HEK293 (cell line): ENCODE data around the gene TLE3.

ENCODE experiments used
- CTCF ChIP-seq: fragments of 450-650 bp; formaldehyde crosslinking; IDR thresholded peaks from 2 replicates; pipeline ENCODE4 v1.5.1; 2016; ENCODE audit warnings: missing biosample characterization, missing genetic modification characterization
- EGR2 ChIP-seq: fragments of 450-650 bp; formaldehyde crosslinking; IDR thresholded peaks from 2 replicates; pipeline ENCODE4 v1.5.1; 2016; ENCODE audit warnings: low read depth, missing biosample characterization, missing genetic modification characterization
- MZF1 ChIP-seq: fragments of 450-650 bp; formaldehyde crosslinking; IDR thresholded peaks from 2 replicates; pipeline ENCODE4 v1.5.1; 2017; ENCODE audit warnings: missing biosample characterization, missing genetic modification characterization, borderline replicate concordance
- RBAK ChIP-seq: fragments of 450-650 bp; formaldehyde crosslinking; IDR thresholded peaks from 2 replicates; pipeline ENCODE4 v1.5.1; 2016; ENCODE audit warnings: missing biosample characterization, missing genetic modification characterization
- YY1 ChIP-seq: fragments of 450-650 bp; formaldehyde crosslinking; IDR thresholded peaks from 2 replicates; pipeline ENCODE4 v1.5.1; 2018; ENCODE audit warnings: missing biosample characterization, missing genetic modification characterization
- ZNF169 ChIP-seq: fragments of 450-650 bp; formaldehyde crosslinking; IDR thresholded peaks from 2 replicates; pipeline ENCODE4 v1.5.1; 2016; ENCODE audit warnings: missing biosample characterization, missing genetic modification characterization
- ZNF239 ChIP-seq: fragments of 450-650 bp; formaldehyde crosslinking; IDR thresholded peaks from 2 replicates; pipeline ENCODE4 v1.5.1; 2016; ENCODE audit warnings: missing biosample characterization, missing genetic modification characterization
- ZNF449 ChIP-seq: fragments of 450-650 bp; formaldehyde crosslinking; IDR thresholded peaks from 2 replicates; pipeline ENCODE4 v1.5.1; 2017; ENCODE audit warnings: missing biosample characterization, mild to moderate bottlenecking, missing genetic modification characterization, moderate library complexity
- ZNF501 ChIP-seq: fragments of 450-650 bp; formaldehyde crosslinking; IDR thresholded peaks from 2 replicates; pipeline ENCODE4 v1.5.1; 2016; ENCODE audit warnings: missing biosample characterization, missing genetic modification characterization
- ZNF830 ChIP-seq: fragments of 450-650 bp; IDR thresholded peaks from 2 replicates; pipeline ENCODE4 v1.5.0; 2018; ENCODE audit warnings: missing biosample characterization, missing genetic modification characterization, low read depth, mild to moderate bottlenecking, moderate library complexity
- ZSCAN4 ChIP-seq: fragments of 450-650 bp; formaldehyde crosslinking; IDR thresholded peaks from 2 replicates; pipeline ENCODE4 v1.5.1; 2017; ENCODE audit warnings: missing biosample characterization, missing genetic modification characterization

- TF ChIP-seq ZNF239 (tag by site-specific recombination) = no peak
- no peak for TF ChIP-seq CTCF
- TF ChIP-seq YY1 (tag by site-specific recombination) = no peak
- TF ChIP-seq ZNF169 (tag by site-specific recombination) = no peak
- TF ChIP-seq ZNF449 (tag by site-specific recombination) = peak; percentile 86
- TF ChIP-seq RBAK (tag by site-specific recombination) = no peak
- no peak for TF ChIP-seq ZSCAN4 (tag by site-specific recombination)
- 0 out of 2 replicates have a peak, but pooled peaks have one; percentile 43 for TF ChIP-seq MZF1
- peak; percentile 57 for TF ChIP-seq EGR2 (tag by site-specific recombination)
- no peak for TF ChIP-seq ZNF830
- TF ChIP-seq ZNF501 (tag by site-specific recombination) = peak; percentile 53; the same call in 1 of the 2 replicates
These were observed 5.8 kb downstream of the TLE3 start for GRCh38 chr15:70091726-70092463.
